ENCODE results near the gene A3GALT2.
A peak's percentile ranks its signal among the peaks of the same experiment; 100 is the strongest.
"Not testable (repeated sequence)": the region's sequence is repeated elsewhere in the genome, so short reads cannot be mapped to it uniquely, and the experiment has no call there.

Gene A3GALT2

GRCh38 chr1:33296082-33296458, 24.8 kb downstream of the A3GALT2 start:
- no peak for DNase-seq

- DNase-seq: peak in 56 of 58 donors; percentile 25 to 92 (median 70)
Measured at GRCh38 chr1:33295450-33296081, 25.3 kb downstream of the A3GALT2 start.

- no peak for DNase-seq
Measured at GRCh38 chr1:33295023-33295422, 25.9 kb downstream of the A3GALT2 start.

GRCh38 chr1:33294071-33295010, 26.6 kb downstream of the A3GALT2 start:
- no peak for DNase-seq

DNA sequence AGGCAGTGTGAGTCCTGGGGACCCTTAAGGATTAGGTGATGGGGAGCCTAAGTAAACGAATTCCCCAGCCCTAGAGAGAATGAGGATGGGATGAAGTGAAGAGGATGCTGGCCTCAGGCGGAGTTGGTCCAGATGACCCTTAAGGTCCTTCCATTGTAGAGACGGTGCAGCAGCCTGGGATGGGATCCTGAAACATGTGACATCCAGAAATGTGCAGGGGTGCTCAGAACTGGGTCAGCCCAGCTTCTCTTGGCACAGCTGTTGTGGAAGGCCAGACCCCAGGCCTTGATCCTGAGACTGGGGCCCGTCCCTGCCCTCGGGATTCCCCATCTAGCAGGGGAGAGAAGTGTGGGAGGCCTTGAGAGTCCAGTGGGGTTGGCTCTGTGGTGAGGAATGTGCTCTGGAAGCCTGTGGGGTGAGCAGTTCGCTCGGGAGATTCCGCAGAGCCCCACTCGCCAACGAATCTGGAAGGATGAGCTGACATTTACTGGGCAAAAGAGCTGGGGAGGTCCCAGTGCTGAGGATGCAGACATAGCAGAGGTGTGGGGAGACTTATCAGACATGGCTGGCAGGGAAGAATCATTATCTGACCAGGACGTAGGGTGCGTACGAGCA, 28.1 kb downstream of the A3GALT2 start:
- DNase-seq: no peak

DNA sequence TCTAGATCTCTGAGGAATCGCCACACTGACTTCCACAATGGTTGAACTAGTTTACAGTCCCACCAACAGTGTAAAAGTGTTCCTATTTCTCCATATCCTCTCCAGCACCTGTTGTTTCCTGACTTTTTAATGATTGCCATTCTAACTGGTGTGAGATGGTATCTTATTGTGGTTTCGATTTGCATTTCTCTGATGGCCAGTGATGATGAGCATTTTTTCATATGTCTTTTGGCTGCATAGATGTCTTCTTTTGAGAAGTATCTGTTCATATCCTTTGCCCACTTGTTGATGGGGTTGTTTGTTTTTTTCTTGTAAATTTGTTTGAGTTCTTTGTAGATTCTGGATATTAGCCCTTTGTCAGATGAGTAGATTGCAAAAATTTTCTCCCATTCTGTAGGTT, 30.3 kb downstream of the A3GALT2 start:
- DNase-seq: not testable (repeated sequence)

DNA sequence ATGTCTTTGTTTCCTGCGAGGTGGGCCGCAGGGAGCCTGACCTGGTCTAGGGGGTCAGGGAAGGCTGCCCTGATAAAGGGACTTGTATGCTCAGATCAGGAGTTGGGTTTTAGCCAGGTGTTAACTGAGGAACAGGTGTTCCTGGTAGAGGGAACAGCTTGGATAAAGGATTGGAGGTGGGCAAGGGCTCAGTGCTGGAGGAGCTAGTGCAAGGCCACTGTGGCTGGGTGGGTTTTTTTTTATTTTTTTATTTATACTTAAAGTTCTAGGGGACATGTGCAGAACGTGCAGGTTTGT, 31.1 kb downstream of the A3GALT2 start:
- no peak for DNase-seq

- no peak for DNase-seq
Measured at GRCh38 chr1:33288976-33289857, 31.7 kb downstream of the A3GALT2 start.

- DNase-seq: no peak
Measured at GRCh38 chr1:33287317-33287716, 33.6 kb downstream of the A3GALT2 start.

GRCh38 chr1:33286451-33287185, 34.3 kb downstream of the A3GALT2 start:
- DNase-seq: peak in 1 of 58 donors; percentile 1

GRCh38 chr1:33284049-33284448, 36.8 kb downstream of the A3GALT2 start:
- no peak for DNase-seq

DNA sequence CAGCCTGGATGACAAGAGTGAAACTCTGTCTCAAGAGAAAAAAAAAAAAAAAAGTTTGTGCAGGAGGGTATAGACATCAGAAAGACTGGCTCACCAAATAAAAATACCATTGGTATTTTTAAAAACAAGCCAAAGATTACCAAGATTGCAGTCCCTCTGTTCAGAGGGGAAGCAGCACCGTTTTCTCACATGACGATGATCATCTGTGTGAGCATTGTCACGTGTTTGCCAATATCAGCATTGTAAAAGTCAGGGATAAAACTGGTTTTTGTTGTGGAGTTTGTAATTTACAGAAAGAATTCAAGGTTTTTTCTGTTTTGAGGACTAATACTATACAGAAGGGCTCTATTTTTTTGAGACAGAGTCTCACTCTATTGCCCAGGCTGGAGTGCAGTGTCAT, 38.1 kb downstream of the A3GALT2 start:
- no peak for DNase-seq

GRCh38 chr1:33281554-33282303, 39.2 kb downstream of the A3GALT2 start:
- DNase-seq: no peak

GRCh38 chr1:33280091-33280661, 40.7 kb downstream of the A3GALT2 start:
- no peak for DNase-seq

- DNase-seq: no peak
Measured at GRCh38 chr1:33277488-33278084, 43.3 kb downstream of the A3GALT2 start.

DNA sequence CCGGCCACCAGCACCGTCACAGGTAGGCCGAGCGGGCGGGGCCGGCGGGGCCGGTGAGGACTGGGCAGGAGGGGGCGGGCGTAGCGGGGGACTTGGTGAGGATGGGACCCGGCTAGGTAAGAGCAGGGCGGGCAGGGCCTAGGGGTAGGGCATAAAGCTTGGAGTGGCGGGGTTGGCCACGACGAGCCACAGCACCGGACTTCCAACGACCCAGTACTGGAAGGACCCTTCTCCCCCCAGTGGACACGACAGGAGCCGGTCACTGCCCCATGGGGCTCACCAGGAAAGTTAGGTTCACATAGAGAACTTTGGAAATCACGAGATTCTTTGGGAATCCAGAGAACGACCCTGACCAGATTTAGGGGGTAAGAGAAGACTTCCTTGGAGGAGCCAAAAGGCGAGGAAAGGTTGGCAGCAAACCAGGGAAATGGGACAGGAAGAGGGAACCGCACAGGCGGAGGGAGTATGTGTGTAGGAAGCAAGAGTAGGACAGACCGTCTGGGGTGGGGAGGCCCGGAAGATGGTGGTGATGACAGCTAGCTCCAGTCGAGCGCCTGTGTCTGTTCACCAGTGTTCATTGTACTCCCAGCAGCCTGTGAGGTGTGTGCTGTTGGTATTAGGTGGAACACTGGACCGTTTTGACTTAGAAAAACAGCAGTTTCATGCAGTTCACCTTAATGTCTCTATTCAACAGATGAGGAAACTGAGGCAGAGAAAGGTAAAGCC, 44.2 kb downstream of the A3GALT2 start:
- no peak for DNase-seq

- DNase-seq: no peak
Measured at GRCh38 chr1:33275706-33276572, 45.0 kb downstream of the A3GALT2 start.

All from anterior cingulate cortex (tissue), 58 donors.